HEK293 (cell line): ENCODE data around the gene ARSB.

Experiments
- CTCF ChIA-PET: fragments of 350-600 bp; formaldehyde crosslinking; extraction: SDS; loops from one replicate; lab custom pipeline; 2021; ENCODE audit warnings: antibody characterized with exemption; lab: Yijun Ruan, JAX
- POLR2A ChIA-PET: fragments of 300-600 bp; formaldehyde crosslinking; extraction: SDS; loops from one replicate; lab custom pipeline; 2020; ENCODE audit warnings: antibody characterized with exemption, inconsistent platforms; lab: Yijun Ruan, JAX
- H3K27ac ChIP-seq: fragments of 200-500 bp; sonication (Bioruptor generic); 2 replicates; pipeline ENCODE4 v1.5.1; 2014; ENCODE audit warnings: low read depth, low read length, control low read depth, inconsistent platforms; ENCODE audit errors: extremely low read depth
- H3K36me3 ChIP-seq, 2 experiments: fragments of 200-500 bp in 1 of 2; sonication (Bioruptor generic) in 1 of 2; 1 replicate in 1 of 2; 2 replicates in 1 of 2; pipeline ENCODE4 v1.5.1; 2014 to 2017; ENCODE audit warnings: inconsistent platforms in 2 of 2, low read length in 2 of 2; ENCODE audit not compliant: control insufficient read depth in 2 of 2, insufficient read depth in 1 of 2
- H3K4me1 ChIP-seq: fragments of 200-500 bp; sonication (Bioruptor generic); 2 replicates; pipeline ENCODE4 v1.5.1; 2014; ENCODE audit warnings: mild to moderate bottlenecking, low read length, inconsistent platforms; ENCODE audit not compliant: control insufficient read depth, insufficient read depth
- H3K4me3 ChIP-seq: 2 replicates; pipeline ENCODE4 v1.5.1; 2011; ENCODE audit warnings: low read depth, mild to moderate bottlenecking, control low read depth, low read length, moderate library complexity
- H3K9me3 ChIP-seq: fragments of 200-500 bp; sonication (Bioruptor generic); 2 replicates; pipeline ENCODE4 v1.5.1; 2014; ENCODE audit warnings: low read depth, low read length, inconsistent platforms; ENCODE audit not compliant: control insufficient read depth, insufficient read depth
- HOXC10 ChIP-seq: sonication (generic); formaldehyde crosslinking; IDR thresholded peaks from 2 replicates; pipeline ENCODE4 v1.8.1; 2023; ENCODE audit warnings: mild to moderate bottlenecking, missing genetic modification reagents
- KLF9 ChIP-seq: fragments of 450-650 bp; formaldehyde crosslinking; IDR thresholded peaks from 2 replicates; pipeline ENCODE4 v1.5.1; 2016; ENCODE audit warnings: missing biosample characterization, missing genetic modification characterization, low read depth
- PRDM6 ChIP-seq: fragments of 450-650 bp; formaldehyde crosslinking; IDR thresholded peaks from 2 replicates; pipeline ENCODE4 v1.5.1; 2017; ENCODE audit warnings: missing biosample characterization, missing genetic modification characterization
- SP3 ChIP-seq: fragments of 450-650 bp; formaldehyde crosslinking; IDR thresholded peaks from 2 replicates; pipeline ENCODE4 v1.5.1; 2016; ENCODE audit warnings: missing biosample characterization, missing genetic modification characterization
- TSHZ1 ChIP-seq: fragments of 450-650 bp; formaldehyde crosslinking; IDR thresholded peaks from 2 replicates; pipeline ENCODE4 v1.5.1; 2016; ENCODE audit warnings: missing biosample characterization, missing genetic modification characterization, borderline replicate concordance
- ZBTB10 ChIP-seq: fragments of 450-650 bp; formaldehyde crosslinking; IDR thresholded peaks from 2 replicates; pipeline ENCODE4 v1.5.1; 2016; ENCODE audit warnings: missing biosample characterization, missing genetic modification characterization
- ZBTB8A ChIP-seq: fragments of 450-650 bp; formaldehyde crosslinking; IDR thresholded peaks from 2 replicates; pipeline ENCODE4 v1.5.1; 2016; ENCODE audit warnings: missing biosample characterization, missing genetic modification characterization
- ZFP69B ChIP-seq: fragments of 450-650 bp; formaldehyde crosslinking; IDR thresholded peaks from 2 replicates; pipeline ENCODE4 v1.5.1; 2016; ENCODE audit warnings: missing biosample characterization, missing genetic modification characterization
- ZNF23 ChIP-seq: fragments of 450-650 bp; formaldehyde crosslinking; IDR thresholded peaks from 2 replicates; pipeline ENCODE4 v1.5.1; 2016; ENCODE audit warnings: missing biosample characterization, missing genetic modification characterization, borderline replicate concordance
- ZNF341 ChIP-seq: fragments of 450-650 bp; formaldehyde crosslinking; IDR thresholded peaks from 2 replicates; pipeline ENCODE4; 2016; ENCODE audit warnings: low read depth, missing biosample characterization, missing genetic modification characterization
- ZNF350 ChIP-seq: fragments of 450-650 bp; formaldehyde crosslinking; IDR thresholded peaks from 2 replicates; pipeline ENCODE4 v1.5.0; 2017; ENCODE audit warnings: missing biosample characterization, mild to moderate bottlenecking, missing genetic modification characterization
- ZNF391 ChIP-seq: fragments of 450-650 bp; formaldehyde crosslinking; IDR thresholded peaks from 2 replicates; pipeline ENCODE4 v1.5.1; 2016; ENCODE audit warnings: low read depth, missing biosample characterization, missing genetic modification characterization, borderline replicate concordance
- ZNF626 ChIP-seq: fragments of 450-650 bp; sonication (Bioruptor Pico); formaldehyde crosslinking; IDR thresholded peaks from 2 replicates; pipeline ENCODE4 v1.5.1; 2018; ENCODE audit warnings: missing biosample characterization, missing genetic modification characterization, inconsistent platforms
- ZNF654 ChIP-seq: fragments of 450-650 bp; formaldehyde crosslinking; IDR thresholded peaks from 2 replicates; pipeline ENCODE4 v1.5.1; 2016; ENCODE audit warnings: low read depth, missing biosample characterization, missing genetic modification characterization
- ZNF658 ChIP-seq: fragments of 450-650 bp; formaldehyde crosslinking; IDR thresholded peaks from 2 replicates; pipeline ENCODE4; 2016; ENCODE audit warnings: missing biosample characterization, missing genetic modification characterization
- ZNF660 ChIP-seq: fragments of 450-650 bp; IDR thresholded peaks from 2 replicates; pipeline ENCODE4 v1.5.1; 2018; ENCODE audit warnings: missing biosample characterization, mild to moderate bottlenecking, missing genetic modification characterization
- TF ChIP-seq, protein P1 (sequence below): fragments of 450-650 bp; formaldehyde crosslinking; IDR thresholded peaks from 2 replicates; pipeline ENCODE4 v1.5.1; 2016; ENCODE audit warnings: missing biosample characterization, missing genetic modification characterization
- TF ChIP-seq, protein P2 (sequence below): fragments of 450-650 bp; formaldehyde crosslinking; IDR thresholded peaks from 2 replicates; pipeline ENCODE4 v1.5.1; 2016; ENCODE audit warnings: missing biosample characterization, missing genetic modification characterization, low read depth

Gene ARSB

DNA sequence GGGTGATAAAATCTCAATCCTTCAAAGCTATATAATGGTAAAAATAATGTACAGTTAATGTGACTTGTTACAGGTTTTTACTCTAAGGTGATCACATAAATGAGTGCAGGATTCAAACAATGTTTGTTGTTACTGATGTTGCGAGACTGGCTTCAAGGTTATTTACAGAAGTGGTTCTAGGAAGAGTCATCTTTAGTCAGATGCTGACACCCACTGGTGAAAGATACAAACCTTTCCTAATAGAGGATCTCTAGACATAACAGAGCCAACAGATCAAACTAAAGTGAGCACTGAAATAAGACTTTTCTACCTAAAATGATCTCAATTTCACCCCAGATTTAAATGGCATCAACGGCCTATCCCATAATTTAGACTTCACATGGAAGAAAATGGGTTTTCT, 20.2 kb downstream of the ARSB start:
- H3K9me3 ChIP-seq: no peaks in the 10 kb centered on the region
- CTCF ChIA-PET: interaction anchor here (0.6 to 7.7 kb wide), 24 partner anchors 9 to 720 kb away, joined by 3 to 151 read pairs (median 6); no protein-coding TSS in a partner anchor
- no peaks in the 10 kb centered on the region for H3K4me1 ChIP-seq
- no peak overlapping the region for H3K27ac ChIP-seq
- no peak overlapping the region for H3K4me3 ChIP-seq
- no peaks in the 10 kb centered on the region for H3K36me3 ChIP-seq
- POLR2A ChIA-PET: no interaction called here
- TF ChIP-seq, protein P1, sequence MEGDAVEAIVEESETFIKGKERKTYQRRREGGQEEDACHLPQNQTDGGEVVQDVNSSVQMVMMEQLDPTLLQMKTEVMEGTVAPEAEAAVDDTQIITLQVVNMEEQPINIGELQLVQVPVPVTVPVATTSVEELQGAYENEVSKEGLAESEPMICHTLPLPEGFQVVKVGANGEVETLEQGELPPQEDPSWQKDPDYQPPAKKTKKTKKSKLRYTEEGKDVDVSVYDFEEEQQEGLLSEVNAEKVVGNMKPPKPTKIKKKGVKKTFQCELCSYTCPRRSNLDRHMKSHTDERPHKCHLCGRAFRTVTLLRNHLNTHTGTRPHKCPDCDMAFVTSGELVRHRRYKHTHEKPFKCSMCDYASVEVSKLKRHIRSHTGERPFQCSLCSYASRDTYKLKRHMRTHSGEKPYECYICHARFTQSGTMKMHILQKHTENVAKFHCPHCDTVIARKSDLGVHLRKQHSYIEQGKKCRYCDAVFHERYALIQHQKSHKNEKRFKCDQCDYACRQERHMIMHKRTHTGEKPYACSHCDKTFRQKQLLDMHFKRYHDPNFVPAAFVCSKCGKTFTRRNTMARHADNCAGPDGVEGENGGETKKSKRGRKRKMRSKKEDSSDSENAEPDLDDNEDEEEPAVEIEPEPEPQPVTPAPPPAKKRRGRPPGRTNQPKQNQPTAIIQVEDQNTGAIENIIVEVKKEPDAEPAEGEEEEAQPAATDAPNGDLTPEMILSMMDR (tag by site-specific recombination): 0 out of 2 replicates have a peak, but pooled peaks have one; percentile 41
- TF ChIP-seq ZNF660 (tag by site-specific recombination): peak; percentile 75
- TF ChIP-seq, protein P2, sequence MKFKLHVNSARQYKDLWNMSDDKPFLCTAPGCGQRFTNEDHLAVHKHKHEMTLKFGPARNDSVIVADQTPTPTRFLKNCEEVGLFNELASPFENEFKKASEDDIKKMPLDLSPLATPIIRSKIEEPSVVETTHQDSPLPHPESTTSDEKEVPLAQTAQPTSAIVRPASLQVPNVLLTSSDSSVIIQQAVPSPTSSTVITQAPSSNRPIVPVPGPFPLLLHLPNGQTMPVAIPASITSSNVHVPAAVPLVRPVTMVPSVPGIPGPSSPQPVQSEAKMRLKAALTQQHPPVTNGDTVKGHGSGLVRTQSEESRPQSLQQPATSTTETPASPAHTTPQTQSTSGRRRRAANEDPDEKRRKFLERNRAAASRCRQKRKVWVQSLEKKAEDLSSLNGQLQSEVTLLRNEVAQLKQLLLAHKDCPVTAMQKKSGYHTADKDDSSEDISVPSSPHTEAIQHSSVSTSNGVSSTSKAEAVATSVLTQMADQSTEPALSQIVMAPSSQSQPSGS (tag by site-specific recombination): no peak
- TF ChIP-seq ZNF654 (tag by site-specific recombination): peak; percentile 93

DNA sequence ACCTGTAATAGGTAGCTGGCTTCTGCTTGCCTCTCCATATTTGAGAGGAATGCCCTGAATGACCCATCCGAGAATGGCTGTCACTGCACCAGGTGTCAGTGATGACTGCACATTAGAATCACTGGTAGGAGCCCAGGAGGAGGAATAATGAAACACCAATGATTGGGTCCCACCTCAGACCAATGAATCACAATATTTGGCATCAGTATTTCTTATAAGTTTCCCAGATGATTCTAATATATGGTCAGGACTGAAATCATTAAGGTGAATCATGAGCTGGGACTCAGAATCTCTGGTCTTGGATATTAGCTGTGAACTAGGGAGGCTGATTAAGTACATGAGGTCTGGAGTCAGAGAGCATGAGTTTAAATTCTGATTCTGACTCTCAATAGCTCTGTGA, 23.4 kb downstream of the ARSB start:
- CTCF ChIA-PET: interaction anchor here (0.5 to 7.7 kb wide), 5 partner anchors 51 to 489 kb away, joined by 3 to 151 read pairs (median 4); no protein-coding TSS in a partner anchor
- TF ChIP-seq ZNF658 (no peak), ZBTB10 (tag by site-specific recombination) (no peak), ZFP69B (tag by site-specific recombination) (no peak), ZNF391 (tag by site-specific recombination) (no peak), ZNF341 (no peak), ZNF350 (tag by site-specific recombination) (no peak), SP3 (tag by site-specific recombination) (no peak), ZNF626 (tag by site-specific recombination) (no peak), ZBTB8A (tag by site-specific recombination) (no peak), KLF9 (tag by site-specific recombination) (no peak), HOXC10 (CRISPR knock-in tag) (no peak), ZNF23 (tag by site-specific recombination) (no peak), PRDM6 (tag by site-specific recombination) (no peak), TSHZ1 (tag by site-specific recombination) (no peak)
- TF ChIP-seq, all 188 proteins: peak for 0
- Histone ChIP-seq H3K9me3 (no peaks in the 10 kb centered on the region), H3K4me1 (no peaks in the 10 kb centered on the region), H3K36me3 (no peaks in the 10 kb centered on the region), H3K4me3 (no peak overlapping the region), H3K27ac (no peak overlapping the region)
- POLR2A ChIA-PET: no interaction called here
